NB4 (cell line): ENCODE results near the gene DNAH17.

Source experiments
- DNase-seq: peaks from one replicate; pipeline ENCODE4 v3.0.0; 2010; ENCODE audit warnings: low read depth
- H3K4me3 ChIP-seq: one replicate; pipeline ENCODE4 v1.5.1; 2011; ENCODE audit warnings: mild to moderate bottlenecking, low read depth, low read length, moderate library complexity
- MYC ChIP-seq: IDR thresholded peaks from 2 replicates; pipeline ENCODE4 v1.6.1; 2011; ENCODE audit warnings: low read depth, low read length
- POLR2A ChIP-seq: IDR thresholded peaks from 2 replicates; pipeline ENCODE4 v1.6.1; 2011; ENCODE audit warnings: mild to moderate bottlenecking; ENCODE audit not compliant: insufficient read length; ENCODE audit errors: extremely low read depth
- TF ChIP-seq, protein P1 (sequence below): IDR thresholded peaks from 2 replicates; pipeline ENCODE4 v1.6.1; 2011; ENCODE audit warnings: low read depth, low read length
- TF ChIP-seq, protein P2 (sequence below): IDR thresholded peaks from one replicate; pipeline ENCODE4 v1.5.1; 2012; ENCODE audit warnings: low read depth, low read length

Gene DNAH17

DNA sequence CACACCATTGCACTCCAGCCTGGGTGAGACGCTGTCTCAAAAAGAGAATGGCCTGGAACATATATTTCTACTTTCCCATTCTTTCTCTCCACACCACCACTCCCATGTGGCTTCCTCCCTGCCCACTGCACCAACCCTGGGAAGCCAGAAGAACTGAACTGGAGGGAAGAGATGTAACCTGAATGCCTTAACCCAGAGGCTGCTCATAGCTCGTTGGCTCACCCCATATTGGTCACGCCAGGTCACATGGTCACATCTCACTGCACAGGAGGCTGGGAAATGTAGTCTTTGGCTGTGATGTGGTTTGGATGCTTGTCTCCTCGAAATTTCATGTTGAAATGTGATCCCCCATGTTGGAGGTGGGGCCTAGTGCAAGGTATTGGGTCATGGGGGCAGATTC lies 5.9 kb upstream of the DNAH17 start:
- DNase-seq = no peak
- TF ChIP-seq, protein P1, sequence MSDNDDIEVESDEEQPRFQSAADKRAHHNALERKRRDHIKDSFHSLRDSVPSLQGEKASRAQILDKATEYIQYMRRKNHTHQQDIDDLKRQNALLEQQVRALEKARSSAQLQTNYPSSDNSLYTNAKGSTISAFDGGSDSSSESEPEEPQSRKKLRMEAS = peak; percentile 7; the same call in 1 of the 2 replicates
- TF ChIP-seq POLR2A (no peak), MYC (no peak)
- TF ChIP-seq, protein P2, sequence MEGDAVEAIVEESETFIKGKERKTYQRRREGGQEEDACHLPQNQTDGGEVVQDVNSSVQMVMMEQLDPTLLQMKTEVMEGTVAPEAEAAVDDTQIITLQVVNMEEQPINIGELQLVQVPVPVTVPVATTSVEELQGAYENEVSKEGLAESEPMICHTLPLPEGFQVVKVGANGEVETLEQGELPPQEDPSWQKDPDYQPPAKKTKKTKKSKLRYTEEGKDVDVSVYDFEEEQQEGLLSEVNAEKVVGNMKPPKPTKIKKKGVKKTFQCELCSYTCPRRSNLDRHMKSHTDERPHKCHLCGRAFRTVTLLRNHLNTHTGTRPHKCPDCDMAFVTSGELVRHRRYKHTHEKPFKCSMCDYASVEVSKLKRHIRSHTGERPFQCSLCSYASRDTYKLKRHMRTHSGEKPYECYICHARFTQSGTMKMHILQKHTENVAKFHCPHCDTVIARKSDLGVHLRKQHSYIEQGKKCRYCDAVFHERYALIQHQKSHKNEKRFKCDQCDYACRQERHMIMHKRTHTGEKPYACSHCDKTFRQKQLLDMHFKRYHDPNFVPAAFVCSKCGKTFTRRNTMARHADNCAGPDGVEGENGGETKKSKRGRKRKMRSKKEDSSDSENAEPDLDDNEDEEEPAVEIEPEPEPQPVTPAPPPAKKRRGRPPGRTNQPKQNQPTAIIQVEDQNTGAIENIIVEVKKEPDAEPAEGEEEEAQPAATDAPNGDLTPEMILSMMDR = no peak
- no peak overlapping the region for H3K4me3 ChIP-seq

DNA sequence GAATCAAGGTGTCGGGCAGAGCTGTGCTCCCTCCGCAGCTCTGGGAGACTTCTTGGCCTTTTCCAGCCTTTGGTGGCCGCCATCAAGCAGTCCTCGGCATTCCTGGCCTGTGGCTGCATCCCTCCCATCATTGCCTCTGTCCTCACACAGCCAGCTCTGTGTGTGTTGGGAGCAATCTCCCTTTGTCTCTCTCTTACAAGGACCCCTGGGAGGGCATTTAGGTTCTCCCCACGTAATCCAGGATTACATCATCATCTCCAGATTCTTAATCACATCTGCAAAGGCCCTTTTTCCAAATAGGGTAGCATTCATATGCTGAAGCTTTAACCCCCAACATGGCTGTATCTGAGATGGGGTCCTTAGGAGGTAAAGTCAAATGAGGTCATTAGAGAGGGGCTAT lies 4.1 kb upstream of the DNAH17 start:
- TF ChIP-seq, protein P2 = no peak
- TF ChIP-seq, protein P1 = no peak
- TF ChIP-seq POLR2A (no peak), MYC (no peak)
- DNase-seq = no peak
- no peak overlapping the region for H3K4me3 ChIP-seq

- no peak for TF ChIP-seq POLR2A
- TF ChIP-seq MYC = no peak
- TF ChIP-seq, protein P2 = no peak
- TF ChIP-seq, protein P1 = no peak
- H3K4me3 ChIP-seq = no peak overlapping the region
- DNase-seq = no peak
Measured at GRCh38 chr17:78580277-78580804, 3.1 kb upstream of the DNAH17 start.

DNA sequence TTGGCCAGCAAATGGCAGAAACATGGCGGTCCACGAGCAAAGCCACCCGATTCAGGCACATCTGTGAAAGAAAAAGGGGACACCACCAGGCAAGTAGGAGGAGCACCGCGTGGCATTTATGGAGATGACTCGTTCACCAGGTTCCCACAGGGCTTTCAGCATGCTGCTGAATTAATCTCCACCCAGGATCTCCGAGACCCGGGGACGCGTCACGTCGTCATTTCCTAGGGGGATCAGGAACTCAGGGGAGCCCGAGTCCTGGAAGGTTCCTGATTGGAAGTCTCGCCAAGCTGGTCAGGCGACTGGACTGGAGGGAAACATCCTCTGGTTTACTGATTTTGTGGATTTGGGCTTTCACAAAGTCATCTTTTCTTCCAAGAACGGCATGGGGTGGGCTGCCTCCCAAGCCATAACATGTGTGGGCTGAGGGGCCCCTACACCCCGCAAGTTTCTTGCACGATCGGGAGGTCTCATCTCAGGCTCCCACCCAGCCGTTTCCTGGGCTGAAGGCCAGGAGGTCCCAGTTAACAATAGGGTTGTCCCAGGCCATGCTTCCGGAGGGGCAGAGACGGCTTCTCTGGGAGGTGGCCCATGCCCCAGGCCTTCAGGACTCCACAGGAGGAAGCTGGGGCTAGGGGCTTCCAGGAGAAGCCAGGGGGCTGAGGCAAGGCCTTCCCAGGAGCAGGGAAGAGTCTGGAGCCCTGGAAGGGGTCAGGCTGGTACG lies 645 bp downstream of the DNAH17 start:
- DNase-seq = peak; percentile 18
- no peak overlapping the region for H3K4me3 ChIP-seq
- no peak for TF ChIP-seq MYC
- TF ChIP-seq POLR2A = no peak
- TF ChIP-seq, protein P2 = no peak
- TF ChIP-seq, protein P1 = no peak

DNA sequence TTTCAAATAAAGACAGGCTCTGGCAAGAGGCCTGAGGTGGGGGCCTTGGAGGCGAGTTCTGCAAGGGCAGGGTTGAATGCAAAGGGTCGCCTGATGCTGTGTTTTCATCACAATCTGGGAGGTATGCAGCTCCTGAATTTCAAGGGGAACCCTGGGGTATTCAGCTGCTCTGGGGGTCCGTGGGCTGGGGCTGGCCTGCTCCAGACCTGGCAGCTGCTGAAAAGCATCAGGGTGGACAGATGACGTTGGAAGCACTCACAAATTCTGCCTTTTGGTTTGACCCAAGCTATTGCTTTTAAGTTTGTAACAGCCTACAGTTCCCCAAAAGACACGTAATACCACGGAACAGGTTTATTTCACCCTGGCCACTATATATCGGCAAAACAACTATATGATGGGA lies 1.3 kb downstream of the DNAH17 start:
- no peak for DNase-seq
- TF ChIP-seq MYC (no peak), POLR2A (no peak)
- TF ChIP-seq, protein P1 = no peak
- TF ChIP-seq, protein P2 = no peak

DNA sequence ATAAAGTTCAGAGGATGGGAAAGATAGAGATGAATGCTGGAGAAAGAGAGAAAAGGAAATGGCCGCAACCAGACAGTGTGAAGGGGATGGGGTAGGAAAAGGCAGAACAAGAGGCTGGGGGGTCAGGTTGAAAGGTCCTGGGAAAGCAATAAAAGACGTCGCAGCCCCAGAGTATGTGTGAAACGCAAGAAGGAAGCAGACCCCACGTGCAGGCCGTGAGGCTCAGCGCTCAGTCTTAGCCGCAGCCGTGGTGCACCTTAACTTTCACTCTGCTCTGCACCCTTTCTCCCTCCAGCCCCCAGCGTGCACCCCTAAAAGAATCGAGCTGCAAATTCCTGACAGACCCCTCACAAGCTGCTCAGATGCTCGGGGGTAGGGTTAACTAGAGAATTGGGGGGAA lies 1.9 kb downstream of the DNAH17 start:
- H3K4me3 ChIP-seq = no peak overlapping the region
- no peak for DNase-seq
- TF ChIP-seq, protein P2 = no peak
- TF ChIP-seq, protein P1 = no peak
- TF ChIP-seq POLR2A = no peak

More for the DNA sequence above, 1.3 kb downstream of the DNAH17 start:
- no peak overlapping the region for H3K4me3 ChIP-seq
